OCI-LY3 (cell line): Measurements from ENCODE around the gene ELF2.

Source experiments
- H2AFZ ChIP-seq: fragments of 200-600, 300-600 bp; shearing (Covaris generic); 2 replicates; pipeline ENCODE4 v1.6.0; 2014; ENCODE audit warnings: antibody characterized with exemption, low read depth, low read length
- H3K27ac ChIP-seq: fragments of 200-600, 300-600 bp; sonication (generic); 2 replicates; pipeline ENCODE4 v1.5.1; 2014; ENCODE audit warnings: mild to moderate bottlenecking, low read length, moderate library complexity, mixed read lengths
- H3K27me3 ChIP-seq: fragments of 200-600, 300-600 bp; sonication (generic); 2 replicates; pipeline ENCODE4 v1.6.1; 2014; ENCODE audit warnings: low read depth, low read length, mixed read lengths
- H3K36me3 ChIP-seq: fragments of 200-600, 300-600 bp; sonication (generic); replicated peaks from 2 replicates; pipeline ENCODE3; 2014; ENCODE audit warnings: low read depth, low read length, mixed read lengths
- H3K4me1 ChIP-seq: fragments of 300-600, 200-600 bp; sonication (generic); 2 replicates; pipeline ENCODE4 v1.6.1; 2014; ENCODE audit warnings: low read length, mixed read lengths
- H3K4me2 ChIP-seq: fragments of 200-600, 300-600 bp; sonication (generic); 2 replicates; pipeline ENCODE4 v1.6.1; 2014; ENCODE audit warnings: low read length, mixed read lengths
- H3K4me3 ChIP-seq: fragments of 300-600, 200-600 bp; sonication (generic); 2 replicates; pipeline ENCODE4 v1.5.1; 2014; ENCODE audit warnings: antibody characterized with exemption, mild to moderate bottlenecking, low read length, moderate library complexity
- H3K79me2 ChIP-seq: fragments of 300-600, 200-600 bp; shearing (Covaris generic); 2 replicates; pipeline ENCODE4 v1.6.1; 2014; ENCODE audit warnings: mild to moderate bottlenecking, low read length, mixed read lengths
- H3K9ac ChIP-seq: fragments of 300-600, 200-600 bp; shearing (Covaris generic); 2 replicates; pipeline ENCODE4 v1.6.0; 2014; ENCODE audit warnings: mild to moderate bottlenecking, low read length, moderate library complexity
- H3K9me3 ChIP-seq: fragments of 200-600, 300-600 bp; shearing (Covaris generic); 2 replicates; pipeline ENCODE4 v1.6.1; 2014; ENCODE audit warnings: low read length, mixed read lengths; ENCODE audit not compliant: insufficient read depth
- H4K20me1 ChIP-seq: fragments of 200-600, 300-600 bp; sonication (generic); 2 replicates; pipeline ENCODE4 v1.6.1; 2016; ENCODE audit warnings: low read length, mixed read lengths; ENCODE audit not compliant: insufficient read depth
- EZH2phosphoT487 ChIP-seq: fragments of 200-600 bp; shearing (Covaris generic); IDR thresholded peaks from 2 replicates; pipeline ENCODE4 v1.6.1; 2018; ENCODE audit warnings: antibody characterized with exemption, mixed run types, low read depth
- TF ChIP-seq, protein P1 (sequence below): fragments of 200-600, 300-600 bp; sonication (generic); IDR thresholded peaks from 2 replicates; pipeline ENCODE4 v1.5.1; 2014; ENCODE audit warnings: antibody characterized with exemption, low read length, low read depth

Gene ELF2

DNA sequence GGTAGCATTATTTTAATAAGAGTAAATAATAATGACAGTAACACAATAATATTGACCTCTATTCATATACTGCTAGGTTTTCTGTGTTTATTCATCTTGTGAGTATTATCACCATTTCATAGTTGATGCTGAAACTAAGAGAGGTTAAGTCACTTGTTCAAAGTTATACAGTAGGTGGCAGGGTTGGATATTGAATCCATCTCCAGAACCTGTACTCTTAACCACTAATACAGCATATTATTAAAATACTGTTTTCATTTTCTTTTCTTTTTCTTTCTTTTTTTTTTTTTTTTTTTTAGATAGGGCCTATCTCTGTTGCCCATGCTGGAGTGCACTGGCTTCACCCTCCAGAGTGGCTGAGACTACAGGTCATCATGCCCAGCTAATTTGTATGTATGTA is 7.1 kb upstream of the ELF2 start:
- no peaks in the 10 kb centered on the region for H3K79me2 ChIP-seq
- no peaks in the 10 kb centered on the region for H3K9me3 ChIP-seq
- peaks cover 3% of the 10 kb centered on the region for H3K4me1 ChIP-seq
- TF ChIP-seq, protein P1, sequence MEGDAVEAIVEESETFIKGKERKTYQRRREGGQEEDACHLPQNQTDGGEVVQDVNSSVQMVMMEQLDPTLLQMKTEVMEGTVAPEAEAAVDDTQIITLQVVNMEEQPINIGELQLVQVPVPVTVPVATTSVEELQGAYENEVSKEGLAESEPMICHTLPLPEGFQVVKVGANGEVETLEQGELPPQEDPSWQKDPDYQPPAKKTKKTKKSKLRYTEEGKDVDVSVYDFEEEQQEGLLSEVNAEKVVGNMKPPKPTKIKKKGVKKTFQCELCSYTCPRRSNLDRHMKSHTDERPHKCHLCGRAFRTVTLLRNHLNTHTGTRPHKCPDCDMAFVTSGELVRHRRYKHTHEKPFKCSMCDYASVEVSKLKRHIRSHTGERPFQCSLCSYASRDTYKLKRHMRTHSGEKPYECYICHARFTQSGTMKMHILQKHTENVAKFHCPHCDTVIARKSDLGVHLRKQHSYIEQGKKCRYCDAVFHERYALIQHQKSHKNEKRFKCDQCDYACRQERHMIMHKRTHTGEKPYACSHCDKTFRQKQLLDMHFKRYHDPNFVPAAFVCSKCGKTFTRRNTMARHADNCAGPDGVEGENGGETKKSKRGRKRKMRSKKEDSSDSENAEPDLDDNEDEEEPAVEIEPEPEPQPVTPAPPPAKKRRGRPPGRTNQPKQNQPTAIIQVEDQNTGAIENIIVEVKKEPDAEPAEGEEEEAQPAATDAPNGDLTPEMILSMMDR: peak; percentile 78
- no peak for TF ChIP-seq EZH2phosphoT487
- peaks cover 5% of the 10 kb centered on the region; the same call in 1 of the 2 replicates for H3K27me3 ChIP-seq
- H4K20me1 ChIP-seq: no peaks in the 10 kb centered on the region
- H2AFZ ChIP-seq: no peak overlapping the region
- no peaks in the 10 kb centered on the region for H3K36me3 ChIP-seq
- no peak overlapping the region for H3K4me3 ChIP-seq
- H3K4me2 ChIP-seq: no peak overlapping the region
- H3K27ac ChIP-seq: no peak overlapping the region
- H3K9ac ChIP-seq: no peak overlapping the region

DNA sequence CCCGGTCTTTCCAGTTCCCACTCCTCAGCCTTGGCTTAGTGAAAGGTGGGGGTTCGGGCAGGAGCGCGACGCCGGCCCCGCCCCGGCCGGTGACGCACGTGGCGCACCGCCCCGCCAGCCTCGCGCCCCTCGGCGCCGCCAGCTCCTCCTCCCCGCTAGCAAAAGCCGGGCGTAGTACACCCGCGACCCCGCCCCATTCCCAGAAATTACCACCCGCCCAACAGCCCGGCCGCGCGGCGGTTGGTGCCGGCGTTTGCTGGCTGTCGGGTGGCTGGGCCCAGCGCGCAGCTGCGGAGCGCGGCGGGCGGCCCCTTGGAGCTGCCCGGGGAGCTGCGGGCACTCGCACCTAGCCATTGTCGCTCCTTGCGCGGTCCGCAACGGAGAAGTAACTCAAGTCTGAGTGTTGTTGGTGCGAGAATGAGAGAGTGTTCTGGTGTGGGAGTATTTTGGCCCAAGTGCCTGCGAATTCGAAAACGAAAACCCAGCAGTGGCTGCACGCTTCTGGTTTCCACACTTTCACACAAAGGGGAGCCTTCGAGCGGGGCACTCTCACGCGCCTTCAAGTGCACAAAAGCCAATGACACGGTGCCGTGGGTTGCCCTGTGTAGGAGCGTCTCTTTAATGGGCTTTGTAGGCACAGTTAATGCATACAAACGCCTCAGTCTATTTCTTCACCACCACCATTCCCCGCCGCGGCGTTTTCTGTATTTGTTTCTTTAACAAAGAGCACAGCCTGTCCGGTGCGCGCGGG is 1.0 kb upstream of the ELF2 start:
- no peak for TF ChIP-seq EZH2phosphoT487
- TF ChIP-seq, protein P1: peak; percentile 7; the same call in 1 of the 2 replicates
- H2AFZ ChIP-seq: peak overlapping the region; percentile 87
- peak overlapping the region; percentile 74 for H3K9ac ChIP-seq

DNA sequence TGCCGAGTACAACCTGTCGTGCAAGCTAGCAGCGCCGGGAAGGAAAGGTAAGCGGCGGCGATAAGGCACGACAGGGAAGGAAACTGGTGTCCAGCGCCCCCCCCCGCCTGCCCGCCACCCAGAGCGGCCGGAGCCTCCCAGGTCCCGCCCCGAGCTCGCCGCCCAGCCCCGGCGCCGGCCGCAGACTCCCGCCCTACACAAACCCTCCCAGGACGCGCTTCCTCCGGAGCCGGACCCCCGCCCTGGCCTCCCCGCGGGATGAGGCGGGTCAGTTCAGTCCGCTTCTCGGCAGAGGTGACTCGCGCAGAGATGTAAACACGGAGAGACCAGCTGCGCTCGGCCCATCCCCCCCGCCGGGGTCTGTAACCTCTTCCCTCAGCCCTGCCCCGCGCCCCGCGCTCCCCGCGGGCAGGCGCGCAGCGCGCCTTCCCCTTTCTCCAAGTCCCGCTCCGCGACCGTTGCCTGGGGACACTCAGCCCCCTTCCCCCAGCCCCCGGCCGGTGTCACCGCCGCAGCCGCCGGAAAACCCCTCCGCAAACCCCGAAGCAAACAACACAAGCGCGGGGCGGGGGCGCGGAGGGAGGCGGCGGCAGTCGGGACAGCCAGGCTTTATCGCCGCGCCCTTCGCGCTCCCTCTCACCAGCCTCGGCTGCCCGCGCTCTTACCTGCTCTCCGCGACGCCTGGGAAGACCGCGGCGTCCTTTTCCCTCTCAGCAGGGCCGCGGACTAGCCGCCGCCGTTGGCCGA is 543 bp downstream of the ELF2 start:
- Histone ChIP-seq H3K9ac (peak overlapping the region; percentile 71), H3K79me2 (peaks cover 43% of the 10 kb centered on the region), H3K4me1 (peaks cover 25% of the 10 kb centered on the region), H3K9me3 (no peaks in the 10 kb centered on the region), H3K36me3 (no peaks in the 10 kb centered on the region), H3K27me3 (no peaks in the 10 kb centered on the region), H3K27ac (peak overlapping the region; percentile 69), H3K4me3 (peak overlapping the region; percentile 78), H4K20me1 (peaks cover 25% of the 10 kb centered on the region), H2AFZ (peak overlapping the region; percentile 60; the same call in 1 of the 2 replicates), H3K4me2 (peak overlapping the region; percentile 67)
- no peak for TF ChIP-seq EZH2phosphoT487
- TF ChIP-seq, protein P1: no peak

More for the DNA sequence above, 1.0 kb upstream of the ELF2 start:
- H3K27ac ChIP-seq: peak overlapping the region; percentile 71
- H4K20me1 ChIP-seq: peaks cover 14% of the 10 kb centered on the region
- H3K27me3 ChIP-seq: peaks cover 5% of the 10 kb centered on the region; the same call in 1 of the 2 replicates
- no peaks in the 10 kb centered on the region for H3K9me3 ChIP-seq
- peak overlapping the region; percentile 78 for H3K4me3 ChIP-seq
- H3K4me1 ChIP-seq: peaks cover 18% of the 10 kb centered on the region
- no peaks in the 10 kb centered on the region for H3K36me3 ChIP-seq
- H3K79me2 ChIP-seq: peaks cover 30% of the 10 kb centered on the region
- peak overlapping the region; percentile 87 for H3K4me2 ChIP-seq
